Activated naive CD4-positive, alpha-beta T cell treated with anti-CD3 and anti-CD28 coated beads for 36 hours (primary cell): Measurements from ENCODE around the gene TEX29. TPM values are rescaled to one million over a fixed set of nuclear protein-coding genes. Genes with fewer than 3 reads are reported as not detected.
A peak's percentile ranks its signal among the peaks of the same experiment; 100 is the strongest.

ENCODE experiments used
- CTCF ChIA-PET: fragments of 350-600 bp; sonication (Branson Sonifier 250); formaldehyde crosslinking; loops from one replicate; lab custom pipeline; 2021; ENCODE audit warnings: antibody characterized with exemption; lab: Charles Lee
- DNase-seq: peaks from one replicate; pipeline ENCODE4 v3.0.0-alpha.2; 2020
- H3K27ac Mint-ChIP-seq: one replicate; pipeline ENCODE4 v1.8.0; 2021; ENCODE audit warnings: mild to moderate bottlenecking, mixed read lengths
- H3K27me3 Mint-ChIP-seq: one replicate; pipeline ENCODE4 v1.8.0; 2021; ENCODE audit warnings: low read depth, mixed read lengths
- H3K36me3 Mint-ChIP-seq: one replicate; pipeline ENCODE4 v1.8.0; 2021; ENCODE audit warnings: low read depth, mixed read lengths
- H3K4me1 Mint-ChIP-seq: one replicate; pipeline ENCODE4 v1.8.0; 2021; ENCODE audit warnings: low read depth, mixed read lengths
- H3K4me3 Mint-ChIP-seq: one replicate; pipeline ENCODE4 v1.8.0; 2021; ENCODE audit warnings: mild to moderate bottlenecking, moderate library complexity, mixed read lengths
- H3K9me3 Mint-ChIP-seq: one replicate; pipeline ENCODE4 v1.8.0; 2021; ENCODE audit warnings: mixed read lengths
- intact Hi-C: fragments of 100-400 bp; cut with micrococcal nuclease; formaldehyde crosslinking; loops from one replicate; pipeline ENCODE4 v1.15.1; 2023
- total RNA-seq, 2 experiments: library from RNA; stranded (reverse); gene quantifications; one replicate each; pipeline ENCODE4 v1.2.3, GENCODE V29; 2021

Gene TEX29
- total RNA-seq: under 1 TPM; 0.57 to 0.81 TPM

- Mint-ChIP-seq H3K9me3 (no peaks in the 10 kb centered on the region), H3K27me3 (no peaks in the 10 kb centered on the region), H3K36me3 (peaks cover 3% of the 10 kb centered on the region), H3K4me1 (peaks cover 3% of the 10 kb centered on the region), H3K4me3 (no peak within 1 kb of the TSS), H3K27ac (peak within 1 kb of the TSS; percentile 22)
- intact Hi-C loops: no loop called here
- CTCF ChIA-PET: no interaction called here
- no peak for DNase-seq
Measured at GRCh38 chr13:111319998-111320911, at the start of gene TEX29. TSS of gene TEX29 (plus strand) at chr13:111320642. CDS start at chr13:111320891, 249 bp downstream.

GRCh38 chr13:111270765-111271698, 49.4 kb upstream of the TEX29 start:
- Mint-ChIP-seq H3K27ac (no peak overlapping the region), H3K27me3 (no peaks in the 10 kb centered on the region), H3K36me3 (peaks cover 32% of the 10 kb centered on the region), H3K4me1 (peaks cover 10% of the 10 kb centered on the region), H3K9me3 (no peaks in the 10 kb centered on the region), H3K4me3 (no peak overlapping the region)
- DNase-seq: no peak
- CTCF ChIA-PET: no interaction called here
- intact Hi-C loops: no loop called here

GRCh38 chr13:111272117-111272516, 48.3 kb upstream of the TEX29 start:
- no peaks in the 10 kb centered on the region for H3K9me3 Mint-ChIP-seq
- H3K4me3 Mint-ChIP-seq: no peak overlapping the region
- H3K36me3 Mint-ChIP-seq: peaks cover 36% of the 10 kb centered on the region
- peaks cover 12% of the 10 kb centered on the region for H3K4me1 Mint-ChIP-seq
- no peaks in the 10 kb centered on the region for H3K27me3 Mint-ChIP-seq
- DNase-seq: no peak
- intact Hi-C loops: no loop called here
- H3K27ac Mint-ChIP-seq: no peak overlapping the region
- CTCF ChIA-PET: no interaction called here

DNA sequence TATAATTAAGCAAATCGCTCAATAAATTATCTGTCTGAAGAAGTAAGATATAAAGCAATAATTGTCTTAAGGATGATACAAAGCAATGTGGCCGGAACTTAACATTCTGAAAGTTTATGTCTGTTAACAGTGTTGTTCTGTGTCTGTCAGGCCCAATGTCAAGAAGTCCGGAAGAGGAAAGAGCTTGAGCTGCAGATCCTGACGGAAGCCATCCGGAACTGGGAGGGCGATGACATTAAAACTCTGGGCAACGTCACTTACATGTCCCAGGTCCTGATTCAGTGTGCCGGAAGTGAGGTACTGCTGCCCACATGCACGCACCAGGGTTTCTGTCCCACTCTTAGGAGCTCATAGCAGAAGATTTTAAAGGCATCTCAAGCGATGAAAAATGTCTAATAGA, 45.1 kb upstream of the TEX29 start:
- Mint-ChIP-seq H3K4me1 (peaks cover 12% of the 10 kb centered on the region), H3K27me3 (no peaks in the 10 kb centered on the region), H3K36me3 (peaks cover 23% of the 10 kb centered on the region), H3K4me3 (no peak overlapping the region), H3K9me3 (no peaks in the 10 kb centered on the region), H3K27ac (no peak overlapping the region)
- CTCF ChIA-PET: interaction anchor here (2.9 kb wide), 1 partner anchor 208 kb away, joined by 8 read pairs; no protein-coding TSS in a partner anchor
- intact Hi-C loops: no loop called here
- no peak for DNase-seq

DNA sequence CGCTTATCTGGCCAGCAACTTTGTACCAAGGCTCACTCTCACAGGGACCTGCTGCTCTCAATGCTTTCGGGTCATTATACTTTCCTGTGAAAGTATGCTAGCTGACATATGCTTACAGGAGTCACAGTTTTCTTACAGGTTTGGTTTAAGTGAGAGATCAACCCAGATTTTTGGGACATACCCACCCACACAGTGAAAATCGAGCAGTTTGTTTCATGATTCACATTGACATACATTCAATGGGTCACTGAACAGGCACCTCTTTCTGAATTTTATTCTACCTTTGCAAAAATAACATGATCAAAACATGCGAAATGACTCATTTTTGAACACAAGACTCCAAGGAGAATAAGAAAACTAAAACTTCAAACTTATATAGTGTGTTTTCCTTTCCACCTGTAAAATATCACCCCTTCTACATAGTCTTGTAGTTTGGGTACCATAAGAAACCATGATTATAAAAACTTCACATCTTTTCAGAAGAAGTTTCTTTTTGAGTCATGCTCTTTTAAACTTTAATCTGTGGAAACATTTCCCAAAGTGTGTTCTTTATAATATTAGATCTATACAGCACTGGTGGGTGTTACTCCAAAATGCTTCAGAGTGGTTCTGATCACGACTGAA, 44.3 kb upstream of the TEX29 start:
- Mint-ChIP-seq H3K9me3 (no peaks in the 10 kb centered on the region), H3K27ac (no peak overlapping the region), H3K36me3 (peaks cover 23% of the 10 kb centered on the region), H3K27me3 (no peaks in the 10 kb centered on the region), H3K4me1 (peaks cover 12% of the 10 kb centered on the region), H3K4me3 (no peak overlapping the region)
- intact Hi-C loops: no loop called here
- DNase-seq: no peak
- CTCF ChIA-PET: interaction anchor here (2.9 kb wide), 1 partner anchor 208 kb away, joined by 8 read pairs; no protein-coding TSS in a partner anchor

DNA sequence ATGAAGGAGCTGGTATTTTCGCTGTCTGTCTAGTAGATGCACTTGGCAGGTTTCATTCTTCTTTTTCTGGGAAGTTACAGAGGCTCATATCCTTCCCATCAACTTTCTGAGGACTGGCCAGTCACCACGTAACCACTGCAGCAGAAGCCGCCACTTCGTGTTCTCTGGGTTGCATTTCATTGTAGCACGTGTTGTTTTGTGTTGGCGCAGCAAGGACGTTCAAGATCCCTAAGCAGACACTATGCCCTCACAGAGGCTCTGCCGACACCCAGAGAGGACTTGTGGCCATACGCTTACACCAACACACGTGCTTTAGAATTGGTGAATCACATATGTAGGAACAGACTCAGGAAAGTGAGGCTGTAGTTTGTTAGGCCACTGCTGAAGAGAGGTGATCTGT, 42.2 kb upstream of the TEX29 start:
- DNase-seq: no peak
- CTCF ChIA-PET: no interaction called here
- Mint-ChIP-seq H3K4me1 (peaks cover 12% of the 10 kb centered on the region), H3K9me3 (no peaks in the 10 kb centered on the region), H3K27ac (no peak overlapping the region), H3K4me3 (no peak overlapping the region), H3K36me3 (peaks cover 31% of the 10 kb centered on the region), H3K27me3 (no peaks in the 10 kb centered on the region)
- intact Hi-C loops: no loop called here

GRCh38 chr13:111278743-111279652, 41.4 kb upstream of the TEX29 start:
- no peak overlapping the region for H3K27ac Mint-ChIP-seq
- H3K36me3 Mint-ChIP-seq: peaks cover 38% of the 10 kb centered on the region
- intact Hi-C loops: no loop called here

DNA sequence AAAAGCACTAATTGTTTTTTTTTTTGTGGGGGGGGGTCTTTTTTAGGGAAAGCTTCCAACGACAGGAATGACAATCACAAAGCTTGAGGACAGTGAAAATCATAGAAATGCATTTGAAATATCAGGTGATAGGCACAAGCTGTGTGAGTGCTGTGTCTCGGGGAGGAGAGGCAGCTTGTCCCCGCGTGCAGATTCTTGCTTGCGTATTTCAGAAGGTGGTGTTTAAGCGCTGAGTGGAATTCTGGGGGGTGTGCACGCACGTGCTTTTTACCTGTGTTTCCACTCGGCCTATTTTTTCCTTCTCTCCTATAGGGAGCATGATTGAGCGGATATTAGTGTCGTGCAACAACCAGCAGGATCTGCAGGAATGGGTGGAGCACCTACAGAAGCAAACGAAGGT, 40.2 kb upstream of the TEX29 start:
- H3K4me3 Mint-ChIP-seq: no peak overlapping the region
- H3K36me3 Mint-ChIP-seq: peaks cover 38% of the 10 kb centered on the region
- H3K27me3 Mint-ChIP-seq: no peaks in the 10 kb centered on the region
- intact Hi-C loops: no loop called here
- peaks cover 12% of the 10 kb centered on the region for H3K4me1 Mint-ChIP-seq
- CTCF ChIA-PET: no interaction called here
- H3K9me3 Mint-ChIP-seq: no peaks in the 10 kb centered on the region
- no peak overlapping the region for H3K27ac Mint-ChIP-seq
- no peak for DNase-seq

More at GRCh38 chr13:111278743-111279652, 41.4 kb upstream of the TEX29 start:
- no peak for DNase-seq
- Mint-ChIP-seq H3K9me3 (no peaks in the 10 kb centered on the region), H3K4me1 (peaks cover 12% of the 10 kb centered on the region), H3K4me3 (no peak overlapping the region), H3K27me3 (no peaks in the 10 kb centered on the region)
- CTCF ChIA-PET: no interaction called here

DNA sequence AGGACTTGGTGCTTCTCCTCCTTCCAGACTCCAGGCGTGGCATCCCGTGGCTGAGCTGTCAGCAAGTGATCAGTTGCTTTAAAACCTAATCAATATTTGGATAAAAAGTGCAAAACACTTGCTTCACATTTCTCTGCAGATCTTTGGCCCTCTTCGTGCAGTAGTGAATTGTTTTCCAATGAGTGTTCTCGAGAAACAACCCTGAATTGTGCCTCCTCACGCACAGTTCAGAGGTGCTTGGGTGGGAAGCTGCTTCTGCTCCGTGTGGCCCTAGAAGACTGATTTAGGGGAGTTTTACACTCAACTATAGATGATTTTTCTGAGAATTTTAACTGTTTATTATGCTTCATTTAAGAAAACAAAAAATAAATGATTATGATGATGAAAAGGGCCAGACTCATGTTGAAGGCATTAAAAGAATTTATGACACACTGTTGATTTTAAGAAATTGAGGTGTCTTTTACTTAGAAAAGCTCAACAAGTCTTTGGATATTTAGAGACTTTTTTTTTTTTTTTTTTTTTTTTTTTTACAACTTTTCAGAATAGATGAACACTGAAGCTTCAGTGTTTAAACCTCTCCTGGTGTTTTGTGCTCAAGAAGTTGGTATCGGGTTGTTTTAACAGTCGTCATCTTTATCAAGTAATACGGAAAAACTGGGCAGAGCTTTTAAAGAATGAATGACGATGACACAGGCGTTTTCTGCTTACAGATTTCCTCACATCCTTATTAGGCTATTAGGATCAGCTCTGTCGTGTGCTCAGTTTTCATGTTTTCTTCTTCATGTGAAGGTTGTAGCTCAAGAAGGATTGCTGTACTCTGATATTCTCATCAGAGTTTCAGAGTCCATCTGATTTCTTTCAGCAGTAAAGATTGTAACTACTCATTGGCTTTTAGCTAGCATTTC, 39.5 kb upstream of the TEX29 start:
- intact Hi-C loops: no loop called here
- H3K27ac Mint-ChIP-seq: no peak overlapping the region
- H3K9me3 Mint-ChIP-seq: no peaks in the 10 kb centered on the region
- H3K4me3 Mint-ChIP-seq: no peak overlapping the region
- no peak for DNase-seq
- CTCF ChIA-PET: interaction anchor here (0.6 to 0.7 kb wide), 2 partner anchors 121 to 642 kb away, joined by 3 read pairs; no protein-coding TSS in a partner anchor
- H3K36me3 Mint-ChIP-seq: peaks cover 40% of the 10 kb centered on the region
- H3K4me1 Mint-ChIP-seq: peaks cover 5% of the 10 kb centered on the region
- no peaks in the 10 kb centered on the region for H3K27me3 Mint-ChIP-seq

GRCh38 chr13:111281751-111282311, 38.6 kb upstream of the TEX29 start:
- intact Hi-C loops: no loop called here
- CTCF ChIA-PET: interaction anchor here (0.6 kb wide), 1 partner anchor 122 kb away, joined by 3 read pairs; no protein-coding TSS in a partner anchor
- no peaks in the 10 kb centered on the region for H3K27me3 Mint-ChIP-seq
- no peaks in the 10 kb centered on the region for H3K9me3 Mint-ChIP-seq
- peaks cover 40% of the 10 kb centered on the region for H3K36me3 Mint-ChIP-seq
- DNase-seq: no peak
- no peaks in the 10 kb centered on the region for H3K4me1 Mint-ChIP-seq
- no peak overlapping the region for H3K27ac Mint-ChIP-seq
- H3K4me3 Mint-ChIP-seq: no peak overlapping the region
